Uterus (tissue), 2 donors: ENCODE measurements around the gene ZNF837.

Source experiments
- POLR2A ChIP-seq, 2 donors: fragments of 450-650 bp; IDR thresholded peaks; one replicate each; pipeline ENCODE4 v1.6.1; 2016; ENCODE audit warnings: antibody characterized with exemption in 2 of 2, mild to moderate bottlenecking in 1 of 2, moderate library complexity in 1 of 2
- TF ChIP-seq, protein P1 (sequence below), 4 experiments: fragments of 200-600 bp in 2 of 4; fragments of 450-650 bp in 2 of 4; sonication (generic) in 2 of 4; IDR thresholded peaks; one replicate each; pipeline ENCODE4 v1.5.1; 2016 to 2019; ENCODE audit warnings: antibody characterized with exemption in 4 of 4, mild to moderate bottlenecking in 2 of 4, moderate library complexity in 1 of 4

DNA sequence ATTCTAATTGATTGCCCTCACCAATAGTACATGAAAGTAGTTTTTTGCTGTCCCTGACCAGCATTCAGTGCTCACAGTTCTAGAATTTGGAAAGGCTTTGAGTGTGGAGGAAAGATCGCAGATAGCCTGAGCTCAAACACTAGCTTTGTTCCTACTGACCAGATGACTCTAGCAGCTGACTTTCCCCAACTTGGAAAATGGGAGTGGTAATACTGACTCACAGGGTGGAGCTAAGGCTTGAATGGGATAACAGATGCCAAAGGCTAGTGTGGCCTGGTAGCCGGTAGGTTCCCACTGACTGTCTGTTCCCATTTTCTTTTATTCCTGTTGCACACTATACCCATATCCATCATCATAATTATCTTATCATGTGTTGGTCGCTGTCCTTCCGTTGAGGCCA is 50.4 kb downstream of the ZNF837 start:
- TF ChIP-seq, protein P1, sequence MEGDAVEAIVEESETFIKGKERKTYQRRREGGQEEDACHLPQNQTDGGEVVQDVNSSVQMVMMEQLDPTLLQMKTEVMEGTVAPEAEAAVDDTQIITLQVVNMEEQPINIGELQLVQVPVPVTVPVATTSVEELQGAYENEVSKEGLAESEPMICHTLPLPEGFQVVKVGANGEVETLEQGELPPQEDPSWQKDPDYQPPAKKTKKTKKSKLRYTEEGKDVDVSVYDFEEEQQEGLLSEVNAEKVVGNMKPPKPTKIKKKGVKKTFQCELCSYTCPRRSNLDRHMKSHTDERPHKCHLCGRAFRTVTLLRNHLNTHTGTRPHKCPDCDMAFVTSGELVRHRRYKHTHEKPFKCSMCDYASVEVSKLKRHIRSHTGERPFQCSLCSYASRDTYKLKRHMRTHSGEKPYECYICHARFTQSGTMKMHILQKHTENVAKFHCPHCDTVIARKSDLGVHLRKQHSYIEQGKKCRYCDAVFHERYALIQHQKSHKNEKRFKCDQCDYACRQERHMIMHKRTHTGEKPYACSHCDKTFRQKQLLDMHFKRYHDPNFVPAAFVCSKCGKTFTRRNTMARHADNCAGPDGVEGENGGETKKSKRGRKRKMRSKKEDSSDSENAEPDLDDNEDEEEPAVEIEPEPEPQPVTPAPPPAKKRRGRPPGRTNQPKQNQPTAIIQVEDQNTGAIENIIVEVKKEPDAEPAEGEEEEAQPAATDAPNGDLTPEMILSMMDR (IDR thresholded peaks at IDR 0.05) = no peak
- no peak for TF ChIP-seq POLR2A (IDR thresholded peaks at IDR 0.05)
